HG02885 (cell line): Measurements from ENCODE around the gene TSC22D3.

Experiments
- ATAC-seq: cut with Tn5 transposase; IDR thresholded peaks from one replicate; pipeline ENCODE4 v1.9.1; 2021; ENCODE audit warnings: mild to moderate bottlenecking; ENCODE audit not compliant: unreplicated experiment, poor library complexity

TSC22D3 gene

DNA sequence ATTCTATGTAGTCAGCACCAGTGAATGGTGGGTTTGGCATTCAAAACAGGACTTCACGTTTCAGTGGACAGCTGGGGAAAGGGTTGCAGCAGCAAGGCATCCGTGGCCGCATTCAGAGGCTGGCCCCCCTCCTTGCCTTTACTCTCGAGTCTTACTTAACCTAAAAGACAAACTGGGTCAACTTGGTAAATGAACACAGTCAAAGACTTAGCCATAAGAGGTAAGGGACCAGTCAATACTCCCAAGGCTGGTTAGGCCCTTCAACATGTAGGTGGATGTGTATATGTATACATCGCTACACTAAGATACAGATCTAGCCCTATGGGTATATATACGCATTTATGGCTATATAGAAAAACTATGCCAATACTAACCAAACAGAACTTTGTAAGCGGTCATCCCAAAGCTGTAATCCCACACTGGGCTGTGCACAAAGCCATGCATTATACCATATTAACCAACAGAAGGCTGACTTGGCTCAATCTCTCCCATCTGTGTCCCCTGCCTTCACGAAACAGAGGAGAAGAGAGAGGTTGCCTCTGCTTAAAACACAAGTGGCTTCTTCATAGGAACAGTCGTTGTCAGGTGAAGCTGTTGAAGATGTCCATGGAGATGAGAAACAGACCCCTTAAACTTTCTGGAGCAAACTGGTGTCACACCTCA lies 61.9 kb downstream of the TSC22D3 start:
- no peak for ATAC-seq

DNA sequence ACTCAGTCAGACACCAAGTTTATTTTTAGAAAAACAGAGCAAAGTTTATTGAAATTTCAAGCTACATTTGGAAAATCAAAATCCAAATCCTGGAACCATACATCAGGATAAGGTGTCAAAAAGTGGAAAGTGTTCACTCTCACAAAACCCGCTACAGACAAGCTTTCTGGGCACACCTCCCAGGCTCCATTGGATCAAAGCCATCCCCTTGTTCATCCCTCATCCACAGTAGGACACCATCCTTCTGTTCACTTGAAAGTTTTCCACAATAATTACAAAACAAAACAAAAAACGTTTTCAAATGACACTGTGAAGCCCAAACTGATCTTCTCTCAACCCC lies 62.4 kb downstream of the TSC22D3 start:
- ATAC-seq, result no peak

- no peak for ATAC-seq
Observed at GRCh38 chrX:107712231-107713202, 63.1 kb downstream of the TSC22D3 start.

GRCh38 chrX:107711521-107712181 lies 63.9 kb downstream of the TSC22D3 start:
- ATAC-seq, result no peak

DNA sequence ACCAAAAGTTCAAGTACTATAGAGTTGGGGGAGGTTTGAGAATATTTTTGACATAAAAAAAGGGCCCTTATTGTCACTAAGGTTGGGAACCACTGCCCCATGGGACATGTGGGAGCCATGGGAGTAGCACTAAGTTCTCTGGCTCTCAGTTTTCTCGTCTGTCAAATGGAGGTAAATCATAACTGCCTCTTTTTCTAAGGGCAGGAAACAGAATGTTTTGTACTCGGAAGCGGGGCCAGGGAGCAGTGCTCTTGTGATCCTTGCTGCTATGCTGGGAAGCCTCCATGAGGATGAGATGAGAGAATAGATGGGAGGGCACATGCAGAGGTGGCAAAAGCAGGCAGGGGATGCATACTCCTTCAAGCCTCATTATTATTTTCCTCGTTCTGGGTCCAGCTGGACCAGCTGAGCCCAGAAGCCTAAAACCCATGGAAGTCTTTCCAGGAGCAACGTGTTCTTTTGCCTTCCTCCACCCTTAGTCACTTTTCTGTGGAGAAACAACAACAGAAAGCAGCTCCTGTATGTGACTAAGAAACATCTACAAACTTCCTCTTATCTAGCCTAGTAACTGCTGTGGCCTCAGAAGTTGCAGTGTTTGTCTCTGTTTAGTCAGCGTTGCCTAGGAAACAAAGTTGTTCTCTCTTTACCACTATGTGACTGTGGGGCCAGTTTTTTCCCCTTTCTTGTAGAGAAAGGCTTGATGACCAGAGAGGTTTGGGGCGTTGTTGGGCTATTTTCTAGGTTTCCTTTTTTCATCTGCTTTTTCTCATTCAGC lies 64.8 kb downstream of the TSC22D3 start:
- ATAC-seq, result peak; percentile 96

- ATAC-seq, result no peak
Observed at GRCh38 chrX:107709266-107709806, 66.3 kb downstream of the TSC22D3 start.

GRCh38 chrX:107708762-107709161 lies 66.8 kb downstream of the TSC22D3 start:
- ATAC-seq, result no peak

- no peak for ATAC-seq
Observed at GRCh38 chrX:107707866-107708265, 67.7 kb downstream of the TSC22D3 start.

DNA sequence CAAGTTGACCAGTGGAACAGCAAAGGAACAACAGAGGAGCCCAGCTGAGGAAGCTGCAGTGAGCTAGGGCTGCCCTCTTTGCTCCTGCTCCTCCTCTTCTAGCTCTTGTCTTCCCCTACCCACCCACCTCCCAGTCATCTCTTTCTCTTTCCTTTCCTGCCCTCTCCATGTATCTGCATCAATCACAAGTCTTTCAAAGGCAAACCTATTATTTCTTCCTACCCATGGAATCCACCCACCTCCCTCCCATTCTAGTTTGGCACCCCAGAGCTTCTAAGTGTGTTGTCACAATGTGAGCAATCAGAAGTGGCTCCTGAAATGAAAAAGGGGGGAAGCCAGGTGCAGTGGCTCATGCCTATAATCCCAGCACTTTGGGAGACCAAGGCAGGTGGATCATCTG lies 69.3 kb downstream of the TSC22D3 start:
- no peak for ATAC-seq

DNA sequence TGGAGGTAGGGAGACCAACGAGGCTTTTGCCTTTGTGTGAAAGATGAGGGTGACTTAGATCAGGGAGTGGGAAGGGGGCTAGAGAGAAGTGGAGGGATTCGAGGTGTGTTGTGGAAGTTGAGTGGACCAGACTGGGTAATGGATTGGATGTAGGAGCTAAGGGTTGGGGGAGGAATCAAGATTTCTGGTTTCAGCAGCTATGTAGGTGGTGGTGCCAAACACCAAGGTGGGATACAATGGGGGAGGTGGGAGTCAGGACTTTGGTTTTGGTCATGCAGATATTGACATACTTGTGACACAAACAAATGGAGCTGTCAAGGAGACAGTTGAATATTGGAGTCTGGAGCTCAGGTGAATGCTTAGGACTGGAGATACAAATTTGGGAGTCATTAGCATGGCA lies 71.0 kb downstream of the TSC22D3 start:
- ATAC-seq, result no peak

- no peak for ATAC-seq
Observed at GRCh38 chrX:107704181-107704580, 71.4 kb downstream of the TSC22D3 start.

- ATAC-seq, result peak; percentile 71
Observed at GRCh38 chrX:107701493-107702121, 74.0 kb downstream of the TSC22D3 start.

GRCh38 chrX:107700790-107701189 lies 74.8 kb downstream of the TSC22D3 start:
- no peak for ATAC-seq

DNA sequence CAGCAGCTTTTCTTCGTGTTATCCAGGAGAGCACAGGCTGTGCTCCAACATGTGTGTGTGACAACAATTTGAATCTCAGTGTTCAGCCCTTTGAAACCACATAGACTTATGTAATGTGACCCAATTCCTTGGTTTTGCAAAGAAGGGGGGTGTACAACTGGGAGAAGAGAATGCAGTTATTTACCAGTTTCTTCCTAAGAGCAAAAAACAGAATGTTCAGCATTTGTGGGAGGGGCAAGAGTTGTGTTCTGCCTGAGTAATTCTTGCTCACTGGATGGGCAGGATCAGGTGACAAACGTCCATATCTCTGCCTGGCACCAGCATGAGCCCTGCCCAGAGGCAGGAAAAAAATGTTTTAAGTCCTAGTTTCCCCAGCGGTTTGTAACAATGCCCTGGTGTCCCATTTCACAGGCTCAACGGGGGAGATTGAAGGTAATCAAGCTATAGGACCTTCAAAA lies 75.2 kb downstream of the TSC22D3 start:
- ATAC-seq, result no peak

DNA sequence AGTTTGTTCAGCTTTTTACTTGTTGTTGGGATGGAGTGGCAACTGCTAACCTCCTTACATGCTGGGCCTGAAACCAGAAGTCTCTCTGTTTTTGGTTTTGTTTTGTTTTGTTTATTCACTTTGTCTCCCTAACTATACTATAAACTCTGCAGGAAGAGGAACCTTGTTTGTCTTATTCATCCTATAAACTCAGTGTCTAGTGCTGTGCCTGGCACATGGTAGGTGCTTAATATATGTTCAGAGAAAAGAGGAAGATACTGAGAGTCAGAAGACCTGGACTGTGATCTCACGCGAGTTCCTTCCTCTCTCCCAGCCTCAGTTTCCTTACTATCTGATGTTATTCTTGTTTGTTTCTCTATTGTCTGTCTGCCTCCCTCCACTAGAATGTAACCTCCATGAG lies 76.0 kb downstream of the TSC22D3 start:
- ATAC-seq, result no peak

GRCh38 chrX:107691024-107691448 lies 84.6 kb downstream of the TSC22D3 start:
- ATAC-seq, result no peak

GRCh38 chrX:107687445-107687844 lies 88.1 kb downstream of the TSC22D3 start:
- no peak for ATAC-seq

GRCh38 chrX:107686792-107687191 lies 88.8 kb downstream of the TSC22D3 start:
- ATAC-seq, result no peak

DNA sequence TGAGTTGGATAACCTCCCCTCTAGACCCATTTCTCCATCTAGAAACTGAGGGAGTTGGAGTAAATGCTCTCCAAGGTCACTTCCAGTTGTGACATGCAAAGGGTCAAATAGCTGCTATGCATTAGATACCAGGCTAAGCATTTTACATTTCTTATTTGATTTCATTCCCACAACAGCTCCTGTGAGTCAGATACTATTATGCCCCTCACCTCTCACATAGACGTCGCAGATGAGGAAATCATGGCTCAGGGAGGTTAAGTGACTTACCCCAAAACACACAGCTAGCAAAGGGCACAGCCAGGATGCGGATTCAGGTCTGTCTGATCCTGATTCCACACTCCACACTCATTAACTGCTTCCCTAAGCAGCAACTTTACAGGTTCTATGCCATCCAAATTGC lies 89.6 kb downstream of the TSC22D3 start:
- no peak for ATAC-seq
